ENCODE data around the gene APLP1.
"Not testable (repeated sequence)": the region's sequence is repeated elsewhere in the genome, so short reads cannot be mapped to it uniquely, and the experiment has no call there.

Gene APLP1

DNA sequence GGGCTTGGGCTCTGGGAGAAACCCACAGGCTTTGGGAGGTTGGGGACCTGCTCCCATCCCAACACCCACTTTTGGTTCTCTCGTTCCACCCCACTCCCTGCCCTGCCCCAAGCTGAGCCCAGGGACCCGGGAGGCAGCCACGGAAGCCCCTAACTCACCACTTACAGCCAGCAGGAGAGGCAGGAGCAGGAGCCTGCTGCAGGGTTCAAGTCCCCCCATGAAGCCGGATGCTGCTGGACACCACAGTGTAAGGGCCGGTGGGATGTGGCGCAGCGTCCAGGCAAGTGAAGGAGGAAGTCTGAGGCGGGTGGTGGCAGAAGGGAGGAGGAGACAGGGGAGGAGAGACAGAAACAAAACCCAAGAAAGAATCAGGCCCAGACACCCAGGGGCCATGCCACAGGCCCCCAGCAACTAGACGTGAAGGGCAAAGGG lies 39.7 kb downstream of the APLP1 start, which contains the start of gene TYROBP:
Gene TYROBP (minus strand): TSS at position 286 of the 432 bp plus-strand sequence. CDS start 67 bp downstream, at position 219.
- no peak for DNase-seq

DNA sequence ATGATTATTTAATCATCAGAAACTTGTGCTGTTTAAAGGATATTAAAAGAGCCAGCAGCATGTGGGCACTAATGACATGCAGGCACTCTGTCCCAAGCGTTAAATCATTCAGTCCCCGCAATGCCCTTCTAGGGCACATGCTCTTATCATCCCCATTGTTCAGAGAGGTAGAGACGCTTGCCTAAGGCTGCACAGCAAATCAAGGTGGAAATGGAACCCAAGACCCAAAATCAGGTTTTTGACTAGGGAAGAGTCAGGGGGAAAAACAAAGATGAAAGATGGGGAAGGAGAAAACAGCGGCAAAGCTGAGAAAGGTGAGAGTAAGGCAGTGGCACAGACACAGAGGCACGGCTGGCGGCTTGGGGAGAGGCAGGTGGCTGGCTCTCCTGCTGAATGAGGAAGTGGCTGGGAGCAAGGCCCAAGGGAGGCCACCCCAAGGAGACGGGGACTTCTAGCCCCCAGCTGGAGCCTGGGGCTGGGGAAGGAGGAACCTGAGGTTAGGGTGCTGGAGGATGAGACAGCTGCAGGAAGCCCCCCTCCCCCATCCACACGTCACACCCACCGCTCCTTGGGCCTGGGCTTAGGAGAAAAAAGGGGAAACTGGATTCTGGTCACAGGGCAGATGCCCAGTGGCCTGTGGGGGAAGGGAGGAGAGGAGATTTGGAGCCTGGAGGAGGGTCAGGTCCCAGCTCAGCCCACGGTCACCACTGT lies 40.8 kb downstream of the APLP1 start:
- peak; percentile 56 for DNase-seq

DNA sequence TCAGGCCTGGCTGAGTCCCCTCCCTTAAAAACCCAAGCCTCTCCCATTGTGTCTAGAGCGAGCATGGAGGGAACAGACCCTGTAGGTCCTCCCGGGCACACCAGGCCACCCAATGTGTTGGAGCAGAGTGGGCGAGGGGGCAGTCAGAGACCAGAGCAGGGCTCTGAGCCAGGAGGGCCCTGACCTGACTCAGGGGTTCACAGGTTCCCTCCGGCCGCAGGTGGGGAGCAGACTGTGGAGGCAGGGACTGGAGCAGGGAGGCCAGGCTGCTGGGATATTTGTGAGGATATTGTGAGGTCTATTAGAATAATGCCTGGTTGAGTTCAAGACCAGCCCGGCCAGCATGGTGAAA lies 41.3 kb downstream of the APLP1 start:
- DNase-seq: no peak

DNA sequence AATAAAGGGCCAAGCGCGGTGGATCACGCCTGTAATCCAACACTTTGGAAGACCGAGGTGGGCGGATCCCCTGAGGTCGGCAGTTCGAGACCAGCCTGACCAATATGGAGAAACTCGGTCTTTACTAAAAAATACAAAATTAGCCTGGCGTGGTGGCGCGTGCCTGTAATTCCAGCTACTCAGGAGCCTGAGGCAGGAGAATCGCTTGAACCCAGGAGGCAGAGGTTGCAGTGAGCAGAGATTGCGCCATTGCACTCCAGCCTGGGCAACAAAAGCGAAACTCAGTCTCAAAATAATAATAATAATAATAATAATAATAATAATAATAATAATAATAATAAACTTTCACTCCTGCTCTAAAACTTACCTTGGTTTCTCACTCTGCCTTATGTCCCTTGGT lies 42.0 kb downstream of the APLP1 start:
- not testable (repeated sequence) for DNase-seq

DNA sequence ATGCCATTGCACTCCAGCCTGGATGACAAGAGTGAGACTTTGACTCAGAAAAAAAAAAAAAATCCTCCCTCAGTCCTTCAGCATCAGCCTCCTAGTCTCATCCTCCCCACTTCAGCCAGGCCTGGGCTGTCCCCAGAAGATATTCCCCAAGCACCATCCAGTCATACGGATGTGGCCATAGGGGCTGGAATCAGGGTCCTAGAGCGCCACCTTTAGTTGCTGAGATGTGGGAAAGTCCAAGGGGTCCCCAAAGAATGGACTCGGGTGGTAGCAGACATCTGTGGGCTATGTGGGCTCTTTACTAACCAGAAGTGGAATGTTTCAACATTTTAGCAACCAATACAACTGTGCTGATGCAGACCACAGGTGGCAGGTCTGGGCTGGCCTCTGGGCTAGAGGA lies 42.8 kb downstream of the APLP1 start:
- no peak for DNase-seq

DNA sequence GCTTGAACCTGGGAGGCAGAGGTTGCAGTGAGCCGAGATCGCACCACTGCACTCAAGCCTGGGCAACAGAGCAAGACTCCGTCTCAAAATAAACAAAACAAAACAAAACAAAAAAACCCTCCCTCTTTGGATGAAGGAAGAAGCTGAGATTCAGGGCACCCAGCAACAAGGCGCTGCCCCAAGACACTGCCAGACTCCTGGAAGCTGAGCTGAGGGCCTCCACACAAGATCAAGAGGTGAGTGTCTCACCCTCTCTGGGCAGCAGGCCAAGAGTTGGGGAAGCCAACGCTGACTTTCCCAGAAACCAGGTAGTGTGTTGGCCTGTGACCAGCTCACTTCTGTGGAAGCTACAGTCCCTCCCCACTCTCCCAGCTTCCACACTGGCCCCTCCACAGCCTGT lies 43.4 kb downstream of the APLP1 start:
- DNase-seq: no peak

DNA sequence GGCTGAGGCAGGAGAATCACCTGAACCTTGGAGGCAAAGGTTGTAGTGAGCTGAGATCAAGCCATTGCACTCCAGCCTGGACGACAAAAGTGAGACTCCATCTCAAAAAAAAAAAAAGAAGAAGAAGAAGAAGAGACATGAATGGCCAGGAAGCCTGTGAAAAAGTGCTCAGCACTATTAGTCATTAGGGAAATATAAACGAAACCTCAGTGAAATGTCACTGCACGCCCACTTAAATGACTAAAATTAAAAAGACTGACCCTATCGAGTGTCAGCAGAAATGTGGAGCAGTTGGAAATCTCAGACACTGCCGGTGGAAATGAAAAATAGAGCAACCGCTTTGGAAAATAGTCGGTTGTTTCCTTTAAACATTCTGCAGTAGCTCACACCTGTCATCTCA lies 45.2 kb downstream of the APLP1 start:
- DNase-seq: no peak

DNA sequence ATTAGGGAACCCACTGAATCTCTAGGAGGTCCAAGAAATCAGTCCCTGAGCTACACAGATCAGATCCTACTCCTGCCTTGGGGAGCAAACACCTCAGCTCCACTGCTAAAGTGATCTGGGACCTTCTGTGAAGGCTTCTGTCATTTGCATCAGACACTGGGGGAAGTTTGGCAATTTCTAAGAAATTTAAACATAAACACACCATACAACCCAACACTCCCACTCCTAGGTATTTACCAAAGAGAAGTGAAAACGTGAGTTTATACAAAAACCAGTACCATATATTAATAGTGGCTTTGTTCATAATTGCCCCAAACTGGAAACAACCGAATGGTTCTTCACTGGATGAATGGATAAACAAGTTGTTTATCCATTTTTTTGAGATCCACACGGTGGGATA lies 47.1 kb downstream of the APLP1 start:
- no peak for DNase-seq

DNA sequence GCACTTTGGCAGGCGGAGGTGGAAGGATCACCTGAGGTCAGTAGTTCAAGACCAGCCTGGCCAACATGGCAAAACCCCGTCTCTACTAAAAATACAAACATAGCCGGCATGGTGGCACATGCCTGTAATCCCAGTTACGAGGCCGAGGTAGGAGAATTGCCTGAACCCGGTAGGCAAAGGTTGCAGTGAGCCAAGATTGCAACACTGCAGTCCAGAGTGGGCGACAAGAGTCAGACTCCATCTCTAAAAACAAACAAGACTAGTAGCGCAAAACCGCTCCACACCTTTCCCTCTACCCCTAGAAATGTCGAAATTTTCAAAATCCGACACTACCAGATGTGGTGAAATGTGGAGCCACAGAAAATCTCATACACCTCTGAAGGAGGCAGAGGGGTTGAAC lies 50.9 kb downstream of the APLP1 start:
- no peak for DNase-seq

DNA sequence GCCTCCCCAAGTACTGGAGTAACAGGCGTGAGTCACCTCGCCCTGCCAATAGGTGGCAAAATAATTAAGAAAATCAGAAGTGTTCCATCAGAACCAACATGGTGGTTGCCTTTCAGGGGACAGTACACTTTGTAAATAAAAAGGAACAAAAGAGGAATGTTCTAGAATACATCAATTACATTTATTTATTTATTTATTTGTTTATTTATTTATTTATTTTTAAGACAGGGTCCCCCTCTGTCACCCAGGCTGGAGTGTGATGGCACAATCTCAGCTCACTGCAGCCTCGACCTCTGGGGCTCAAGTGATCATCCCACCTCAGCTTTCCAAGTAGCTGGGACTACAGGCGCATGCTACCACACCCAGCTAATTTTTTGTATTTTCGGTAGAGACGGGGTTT lies 52.6 kb downstream of the APLP1 start:
- no peak for DNase-seq

DNA sequence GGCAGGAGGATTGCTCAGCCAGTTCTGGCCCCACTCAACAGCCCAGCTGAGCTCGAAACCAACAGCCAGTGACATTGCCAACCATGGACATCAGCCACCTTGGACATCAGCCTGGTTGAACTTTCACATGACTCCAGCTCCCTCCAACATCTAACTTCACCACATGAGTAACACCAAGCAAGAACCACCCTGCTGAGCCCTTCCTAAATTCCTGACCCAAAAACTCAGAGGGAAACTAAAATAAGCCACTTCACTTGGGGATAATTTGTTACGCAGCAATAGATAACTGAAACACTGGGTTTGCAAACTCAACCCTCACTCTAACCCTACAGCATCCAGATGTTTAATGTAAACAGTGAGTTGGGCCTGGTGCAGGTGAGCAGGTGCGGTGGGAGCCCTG lies 57.1 kb downstream of the APLP1 start:
- no peak for DNase-seq

DNA sequence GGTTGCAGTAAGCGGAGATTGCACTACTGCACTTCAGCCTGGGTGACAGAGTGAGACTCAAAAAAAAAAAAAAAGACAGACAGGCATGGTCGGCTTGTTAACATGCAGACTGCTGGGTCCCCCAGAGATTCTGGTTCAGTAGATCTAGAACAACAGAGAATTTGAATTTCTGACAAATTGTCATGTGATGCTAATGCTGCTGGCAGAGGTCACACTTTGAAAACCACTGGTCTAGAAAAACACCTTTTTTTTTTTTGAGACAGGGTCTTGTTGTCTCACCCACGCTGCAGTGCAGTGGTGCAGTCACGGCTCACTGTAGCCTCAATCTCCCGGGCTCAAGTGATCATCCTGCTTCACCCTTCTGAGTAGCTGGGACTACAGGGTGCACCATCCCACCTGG lies 60.1 kb downstream of the APLP1 start:
- DNase-seq: no peak

Measured in right forelimb (tissue), 1 donor.